Astrocyte (in vitro differentiated cells and primary cell): ENCODE results near the gene SLC1A7. TPM values are rescaled to one million over a fixed set of nuclear protein-coding genes. Genes with fewer than 3 reads are reported as not detected.
A peak's percentile ranks its signal among the peaks of the same experiment; 100 is the strongest.

Experiments
- DNase-seq: peaks from one replicate; pipeline ENCODE4 v3.0.0-alpha.2; 2010; ENCODE audit warnings: low read depth
- FAIRE-seq: peaks from 2 replicates; lab custom pipeline; 2011; peaks lifted over from hg19 to GRCh38; lab: Jason Lieb, UNC
- H2AFZ ChIP-seq: 2 replicates; pipeline ENCODE4 v1.6.0; 2012; ENCODE audit warnings: low read depth, low read length, inconsistent platforms
- H3K27ac ChIP-seq: 2 replicates; pipeline ENCODE4 v1.5.1; 2011; ENCODE audit warnings: low read depth, low read length, inconsistent platforms
- H3K27me3 ChIP-seq: 2 replicates; pipeline ENCODE4 v1.6.0; 2011; ENCODE audit warnings: low read length, inconsistent platforms; ENCODE audit not compliant: insufficient read depth
- H3K36me3 ChIP-seq: 2 replicates; pipeline ENCODE4 v1.5.1; 2011; ENCODE audit warnings: low read length, inconsistent platforms; ENCODE audit not compliant: insufficient read depth
- H3K4me1 ChIP-seq: 2 replicates; pipeline ENCODE4 v1.5.1; 2011; ENCODE audit warnings: low read length, inconsistent platforms; ENCODE audit not compliant: insufficient read depth
- H3K4me2 ChIP-seq: 2 replicates; pipeline ENCODE4 v1.6.0; 2012; ENCODE audit warnings: low read length, inconsistent platforms
- H3K4me3 ChIP-seq: 2 replicates; pipeline ENCODE4 v1.5.1; 2011; ENCODE audit warnings: low read depth, mild to moderate bottlenecking, low read length, inconsistent platforms; ENCODE audit not compliant: insufficient read depth
- H3K79me2 ChIP-seq: 2 replicates; pipeline ENCODE4 v1.6.0; 2012; ENCODE audit warnings: mild to moderate bottlenecking, low read length, inconsistent platforms; ENCODE audit not compliant: insufficient read depth
- H3K9ac ChIP-seq: 2 replicates; pipeline ENCODE4 v1.6.0; 2012; ENCODE audit warnings: mild to moderate bottlenecking, low read length, inconsistent platforms
- H3K9me3 ChIP-seq: 2 replicates; pipeline ENCODE4 v1.5.1; 2012; ENCODE audit warnings: low read depth, mild to moderate bottlenecking, low read length, inconsistent platforms; ENCODE audit not compliant: insufficient read depth
- H4K20me1 ChIP-seq: 2 replicates; pipeline ENCODE4 v1.6.0; 2012; ENCODE audit warnings: low read length, inconsistent platforms; ENCODE audit not compliant: insufficient read depth
- H3K27ac Mint-ChIP-seq: one replicate; pipeline ENCODE4 v1.8.0; 2021; ENCODE audit warnings: mild to moderate bottlenecking, mixed read lengths; ENCODE audit not compliant: unreplicated experiment
- H3K27me3 Mint-ChIP-seq: one replicate; pipeline ENCODE4 v1.8.0; 2021; ENCODE audit warnings: low read depth, mixed read lengths; ENCODE audit not compliant: unreplicated experiment
- H3K36me3 Mint-ChIP-seq: one replicate; pipeline ENCODE4 v1.8.0; 2021; ENCODE audit warnings: low read depth, mixed read lengths; ENCODE audit not compliant: unreplicated experiment
- H3K4me1 Mint-ChIP-seq: one replicate; pipeline ENCODE4 v1.8.0; 2021; ENCODE audit warnings: low read depth, mixed read lengths; ENCODE audit not compliant: unreplicated experiment
- H3K4me3 Mint-ChIP-seq: one replicate; pipeline ENCODE4 v1.8.0; 2021; ENCODE audit warnings: mild to moderate bottlenecking, moderate library complexity, mixed read lengths; ENCODE audit not compliant: unreplicated experiment
- H3K9me3 Mint-ChIP-seq: one replicate; pipeline ENCODE4 v1.8.0; 2021; ENCODE audit warnings: mild to moderate bottlenecking, mixed read lengths; ENCODE audit not compliant: unreplicated experiment
- EZH2 ChIP-seq: IDR thresholded peaks from 2 replicates; pipeline ENCODE4 v1.6.1; 2012; ENCODE audit warnings: mild to moderate bottlenecking, low read length, inconsistent platforms; ENCODE audit not compliant: insufficient read depth
- total RNA-seq: library from RNA; stranded (reverse); gene quantifications from 2 replicates; pipeline ENCODE4 v1.2.1, GENCODE V29; 2021
- TF ChIP-seq, protein P1 (sequence below): IDR thresholded peaks from 2 replicates; pipeline ENCODE4 v1.5.1; 2011; ENCODE audit warnings: low read depth, mild to moderate bottlenecking, inconsistent platforms, low read length, moderate library complexity; ENCODE audit not compliant: insufficient read depth

Gene SLC1A7
- total RNA-seq, 1 donor from 2014 or later, result not detected

DNA sequence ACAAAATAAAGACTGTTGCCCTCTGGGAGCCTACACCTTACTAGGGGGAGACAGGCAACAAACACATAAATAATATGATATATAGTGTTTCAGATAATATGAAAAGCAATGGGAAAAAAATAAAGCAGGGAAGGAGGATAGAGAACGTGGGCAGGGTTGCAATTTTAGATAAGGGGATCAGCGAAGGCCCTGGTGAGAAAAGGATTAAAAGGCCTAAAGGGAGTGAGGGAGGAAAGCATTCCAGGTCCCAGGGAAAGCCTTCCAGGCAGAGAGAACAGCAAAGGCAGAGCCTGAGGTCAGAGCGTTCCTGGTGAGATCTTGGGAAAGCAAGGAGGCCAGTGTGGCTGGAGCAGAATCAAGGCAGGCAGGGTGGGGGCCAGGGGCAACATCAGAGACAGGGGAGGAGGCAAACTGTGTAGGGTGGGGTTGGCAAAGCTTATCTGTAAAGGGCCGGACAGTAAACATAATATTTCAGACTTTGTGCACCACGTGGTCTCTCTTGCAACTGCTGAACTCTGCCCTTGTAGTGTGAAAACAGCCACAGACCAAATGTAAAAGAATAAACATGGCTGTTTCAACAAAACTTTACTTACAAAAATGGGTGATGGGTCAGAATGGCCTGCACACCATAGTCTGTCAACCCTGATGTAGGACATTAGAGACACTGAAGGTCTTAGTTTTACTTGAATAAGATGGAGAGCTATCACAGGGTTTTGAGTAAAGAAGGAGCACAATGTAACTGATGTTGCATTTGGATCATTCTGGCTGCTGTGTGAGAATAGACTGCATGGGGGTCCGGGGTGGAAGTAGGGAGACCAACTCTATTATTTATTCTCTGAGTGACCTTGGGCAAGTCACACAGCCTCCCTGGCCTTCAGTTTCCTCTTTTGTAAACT, 40.9 kb upstream of the SLC1A7 start:
- Histone ChIP-seq H3K9ac (no peak overlapping the region), H3K9me3 (no peaks in the 10 kb centered on the region), H4K20me1 (no peaks in the 10 kb centered on the region), H2AFZ (no peak overlapping the region), H3K27ac (no peak overlapping the region), H3K4me2 (no peak overlapping the region), H3K79me2 (no peaks in the 10 kb centered on the region), H3K4me3 (no peak overlapping the region), H3K27me3 (no peaks in the 10 kb centered on the region), H3K4me1 (peaks cover 12% of the 10 kb centered on the region), H3K36me3 (no peaks in the 10 kb centered on the region)
- no peak overlapping the region for H3K4me3 Mint-ChIP-seq
- DNase-seq (no peak), FAIRE-seq (no peak)
- TF ChIP-seq, protein P1, sequence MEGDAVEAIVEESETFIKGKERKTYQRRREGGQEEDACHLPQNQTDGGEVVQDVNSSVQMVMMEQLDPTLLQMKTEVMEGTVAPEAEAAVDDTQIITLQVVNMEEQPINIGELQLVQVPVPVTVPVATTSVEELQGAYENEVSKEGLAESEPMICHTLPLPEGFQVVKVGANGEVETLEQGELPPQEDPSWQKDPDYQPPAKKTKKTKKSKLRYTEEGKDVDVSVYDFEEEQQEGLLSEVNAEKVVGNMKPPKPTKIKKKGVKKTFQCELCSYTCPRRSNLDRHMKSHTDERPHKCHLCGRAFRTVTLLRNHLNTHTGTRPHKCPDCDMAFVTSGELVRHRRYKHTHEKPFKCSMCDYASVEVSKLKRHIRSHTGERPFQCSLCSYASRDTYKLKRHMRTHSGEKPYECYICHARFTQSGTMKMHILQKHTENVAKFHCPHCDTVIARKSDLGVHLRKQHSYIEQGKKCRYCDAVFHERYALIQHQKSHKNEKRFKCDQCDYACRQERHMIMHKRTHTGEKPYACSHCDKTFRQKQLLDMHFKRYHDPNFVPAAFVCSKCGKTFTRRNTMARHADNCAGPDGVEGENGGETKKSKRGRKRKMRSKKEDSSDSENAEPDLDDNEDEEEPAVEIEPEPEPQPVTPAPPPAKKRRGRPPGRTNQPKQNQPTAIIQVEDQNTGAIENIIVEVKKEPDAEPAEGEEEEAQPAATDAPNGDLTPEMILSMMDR, result no peak
- TF ChIP-seq EZH2, result no peak
- no peaks in the 10 kb centered on the region for H3K36me3 Mint-ChIP-seq
- H3K4me1 Mint-ChIP-seq, result peaks cover 7% of the 10 kb centered on the region
- H3K9me3 Mint-ChIP-seq, result no peaks in the 10 kb centered on the region
- no peak overlapping the region for H3K27ac Mint-ChIP-seq
- H3K27me3 Mint-ChIP-seq, result peaks cover 3% of the 10 kb centered on the region

DNA sequence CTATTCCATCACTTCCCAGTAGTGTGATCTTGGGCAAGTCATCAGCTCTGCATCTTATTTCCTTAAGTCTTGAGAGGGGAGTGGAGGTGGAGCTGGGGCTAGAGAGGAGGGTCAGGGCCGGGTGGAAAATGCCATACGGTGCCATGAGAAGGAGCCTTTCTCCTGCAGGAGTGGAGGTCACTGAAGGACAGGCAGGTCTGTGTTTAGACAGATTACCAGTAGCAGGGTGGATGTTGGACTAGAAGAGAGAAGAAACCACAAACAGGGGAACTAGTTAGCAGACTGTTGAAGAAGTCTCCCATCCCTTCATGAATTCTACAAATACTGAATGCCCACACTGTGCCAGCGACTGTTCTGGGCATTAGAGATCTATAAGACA, 40.3 kb upstream of the SLC1A7 start:
- DNase-seq (no peak), FAIRE-seq (no peak)
- Mint-ChIP-seq H3K4me3 (no peak overlapping the region), H3K9me3 (no peaks in the 10 kb centered on the region), H3K36me3 (no peaks in the 10 kb centered on the region), H3K4me1 (peaks cover 7% of the 10 kb centered on the region), H3K27ac (no peak overlapping the region), H3K27me3 (peaks cover 3% of the 10 kb centered on the region)
- Histone ChIP-seq H3K4me3 (no peak overlapping the region), H3K9me3 (no peaks in the 10 kb centered on the region), H3K36me3 (no peaks in the 10 kb centered on the region), H3K9ac (no peak overlapping the region), H3K79me2 (no peaks in the 10 kb centered on the region), H3K27me3 (no peaks in the 10 kb centered on the region), H2AFZ (peak overlapping the region; percentile 51), H3K4me2 (peak overlapping the region; percentile 39), H4K20me1 (no peaks in the 10 kb centered on the region), H3K27ac (no peak overlapping the region), H3K4me1 (peaks cover 10% of the 10 kb centered on the region)
- TF ChIP-seq, protein P1, result no peak
- TF ChIP-seq EZH2, result no peak

DNA sequence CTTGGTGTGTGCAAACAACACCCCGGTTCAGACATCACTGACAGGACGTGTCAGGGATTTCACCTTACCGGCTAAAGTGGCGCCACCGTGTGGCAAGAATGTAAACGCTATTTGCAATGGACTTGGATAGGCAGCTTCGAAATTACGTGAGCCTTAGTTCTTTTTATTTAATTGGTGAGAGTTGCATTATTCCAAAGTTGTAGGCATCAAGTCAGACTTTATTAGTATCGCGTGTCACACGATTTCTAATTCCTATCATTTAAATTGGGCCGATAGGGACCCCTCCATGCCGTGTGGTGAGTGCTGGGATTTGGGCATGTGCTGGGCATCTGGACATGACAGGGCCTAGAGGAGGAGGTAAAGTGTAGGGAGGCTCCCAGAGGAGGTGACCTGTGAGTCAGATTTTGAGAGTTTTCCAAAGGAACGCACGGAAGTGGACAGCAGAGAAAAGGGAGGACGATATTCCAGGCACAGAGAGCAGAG, 39.7 kb upstream of the SLC1A7 start:
- Histone ChIP-seq H3K4me3 (no peak overlapping the region), H3K27me3 (no peaks in the 10 kb centered on the region), H3K27ac (no peak overlapping the region), H3K9me3 (no peaks in the 10 kb centered on the region), H3K9ac (no peak overlapping the region), H3K4me2 (peak overlapping the region; percentile 39), H2AFZ (peak overlapping the region; percentile 51), H3K36me3 (no peaks in the 10 kb centered on the region), H3K4me1 (peaks cover 10% of the 10 kb centered on the region), H3K79me2 (no peaks in the 10 kb centered on the region), H4K20me1 (no peaks in the 10 kb centered on the region)
- Mint-ChIP-seq H3K4me1 (peaks cover 7% of the 10 kb centered on the region), H3K27ac (no peak overlapping the region), H3K36me3 (no peaks in the 10 kb centered on the region), H3K27me3 (peaks cover 3% of the 10 kb centered on the region), H3K9me3 (no peaks in the 10 kb centered on the region), H3K4me3 (no peak overlapping the region)
- no peak for FAIRE-seq
- DNase-seq, result peak; percentile 49
- TF ChIP-seq, protein P1, result peak; percentile 85
- no peak for TF ChIP-seq EZH2
